ENCODE data around the gene DOK3.

The DOK3 gene

GRCh38 chr5:177524539-177524900 lies 14.9 kb upstream of the DOK3 start:
- no peak for TF ChIP-seq SIN3A (IDR thresholded peaks at IDR 0.05; ENCODE audit: borderline replicate concordance, insufficient read depth, low read length)
- no peak for TF ChIP-seq TAF1 (IDR thresholded peaks at IDR 0.05; ENCODE audit: borderline replicate concordance, insufficient read depth, low read length)
- no peak for TF ChIP-seq REST (IDR thresholded peaks at IDR 0.05; ENCODE audit: insufficient read depth in 1 of 2, low read depth in 2 of 2, low read length in 2 of 2)
- no peak for TF ChIP-seq FOXP2 (optimal IDR thresholded peaks at IDR 0.05; ENCODE audit: borderline replicate concordance, extremely low read depth, extremely low read length, insufficient read depth)
- TF ChIP-seq POLR2AphosphoS5 (IDR thresholded peaks at IDR 0.05; ENCODE audit: low read depth, low read length), result no peak

GRCh38 chr5:177523711-177524538 lies 14.3 kb upstream of the DOK3 start:
- TF ChIP-seq SIN3A (IDR thresholded peaks at IDR 0.05; ENCODE audit: borderline replicate concordance, insufficient read depth, low read length) (no peak), TAF1 (IDR thresholded peaks at IDR 0.05; ENCODE audit: borderline replicate concordance, insufficient read depth, low read length) (no peak), FOXP2 (optimal IDR thresholded peaks at IDR 0.05; ENCODE audit: borderline replicate concordance, extremely low read depth, extremely low read length, insufficient read depth) (no peak), REST (IDR thresholded peaks at IDR 0.05; ENCODE audit: insufficient read depth in 1 of 2, low read depth in 2 of 2, low read length in 2 of 2) (no peak), POLR2AphosphoS5 (IDR thresholded peaks at IDR 0.05; ENCODE audit: low read depth, low read length) (no peak)

- TF ChIP-seq POLR2AphosphoS5 (IDR thresholded peaks at IDR 0.05; ENCODE audit: low read depth, low read length), result 0 out of 2 replicates have a peak, but pooled peaks have one; percentile 3
- TF ChIP-seq SIN3A (IDR thresholded peaks at IDR 0.05; ENCODE audit: borderline replicate concordance, insufficient read depth, low read length), result no peak
Measured at GRCh38 chr5:177520916-177521513, 11.4 kb upstream of the DOK3 start.

GRCh38 chr5:177520271-177520670 lies 10.6 kb upstream of the DOK3 start:
- TF ChIP-seq FOXP2 (optimal IDR thresholded peaks at IDR 0.05; ENCODE audit: borderline replicate concordance, extremely low read depth, extremely low read length, insufficient read depth), result no peak
- TF ChIP-seq REST (IDR thresholded peaks at IDR 0.05; ENCODE audit: insufficient read depth in 1 of 2, low read depth in 2 of 2, low read length in 2 of 2), result no peak
- TF ChIP-seq POLR2AphosphoS5 (IDR thresholded peaks at IDR 0.05; ENCODE audit: low read depth, low read length), result no peak
- no peak for TF ChIP-seq SIN3A (IDR thresholded peaks at IDR 0.05; ENCODE audit: borderline replicate concordance, insufficient read depth, low read length)
- TF ChIP-seq TAF1 (IDR thresholded peaks at IDR 0.05; ENCODE audit: borderline replicate concordance, insufficient read depth, low read length), result no peak

GRCh38 chr5:177519463-177520235 lies 10.0 kb upstream of the DOK3 start:
- TF ChIP-seq SIN3A (IDR thresholded peaks at IDR 0.05; ENCODE audit: borderline replicate concordance, insufficient read depth, low read length) (no peak), TAF1 (IDR thresholded peaks at IDR 0.05; ENCODE audit: borderline replicate concordance, insufficient read depth, low read length) (no peak), REST (IDR thresholded peaks at IDR 0.05; ENCODE audit: insufficient read depth in 1 of 2, low read depth in 2 of 2, low read length in 2 of 2) (no peak), POLR2AphosphoS5 (IDR thresholded peaks at IDR 0.05; ENCODE audit: low read depth, low read length) (no peak), FOXP2 (optimal IDR thresholded peaks at IDR 0.05; ENCODE audit: borderline replicate concordance, extremely low read depth, extremely low read length, insufficient read depth) (no peak)

Data from PFSK-1 (cell line).